Measurements from ENCODE around the gene YPEL4.

Gene YPEL4

DNA sequence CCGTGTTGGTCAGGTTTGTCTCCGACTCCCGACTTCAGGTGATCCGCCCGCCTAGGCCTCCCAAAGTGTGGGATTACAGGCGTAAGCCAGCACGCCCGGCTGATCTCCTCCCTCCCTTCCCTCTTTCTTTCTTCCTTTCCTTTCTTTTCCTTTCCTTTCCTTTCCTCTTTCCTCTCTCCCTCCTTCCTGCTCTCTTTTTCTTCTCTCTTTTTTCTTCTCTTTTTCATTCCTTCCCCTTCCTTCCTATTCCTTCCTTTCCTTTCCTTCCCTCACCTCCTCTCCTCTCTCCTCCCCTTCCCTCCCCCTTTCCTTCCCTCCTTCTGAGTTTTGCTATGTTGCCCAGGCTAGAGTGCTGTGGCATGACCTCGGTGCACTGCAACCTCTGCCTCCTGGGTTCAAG lies 14.3 kb upstream of the YPEL4 start:
- CTCF ChIA-PET: interaction anchor here (0.7 kb wide), 1 partner anchor 9 kb away, joined by 4 read pairs; no protein-coding TSS in a partner anchor
- POLR2A ChIA-PET: no interaction called here
- no peak for TF ChIP-seq TARDBP (IDR thresholded peaks at IDR 0.05)
- no peak for TF ChIP-seq LEF1 (IDR thresholded peaks at IDR 0.05; ENCODE audit: borderline replicate concordance)
- TF ChIP-seq SUZ12 (IDR thresholded peaks at IDR 0.05): no peak
- no peak for TF ChIP-seq BHLHE40 (IDR thresholded peaks at IDR 0.05; ENCODE audit: borderline replicate concordance)
- TF ChIP-seq NFRKB (IDR thresholded peaks at IDR 0.05): no peak
- TF ChIP-seq HDGF (IDR thresholded peaks at IDR 0.05; ENCODE audit: borderline replicate concordance): no peak
- no peak for TF ChIP-seq L3MBTL2 (conservative IDR thresholded peaks at IDR 0.05)
- TF ChIP-seq FOXA1 (IDR thresholded peaks at IDR 0.05): no peak
- no peak for DNase-seq (ENCODE audit: extremely low spot score)

DNA sequence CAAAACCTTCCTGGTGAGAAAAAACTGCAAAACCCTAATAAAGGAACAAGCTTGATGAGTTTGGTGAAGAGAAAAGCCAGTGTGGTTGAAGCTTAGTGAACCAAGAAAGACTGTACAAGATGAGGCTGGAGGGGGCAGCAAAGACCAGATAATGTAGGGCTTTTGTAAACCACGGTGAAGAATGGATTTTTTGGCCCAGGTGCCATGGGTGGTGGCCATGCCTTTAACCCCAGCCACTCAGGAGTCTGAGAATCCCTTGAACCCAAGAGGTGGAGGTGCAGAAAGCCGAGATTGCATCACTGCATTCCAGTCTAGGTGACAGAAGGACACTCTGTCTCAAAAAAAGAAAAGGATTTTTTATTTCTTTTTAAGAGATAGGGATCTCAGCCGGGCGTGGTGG lies 13.2 kb upstream of the YPEL4 start:
- POLR2A ChIA-PET: interaction anchor here (1.2 kb wide), 1 partner anchor 49 kb away, joined by 4 read pairs; the partner anchor contains the start of genes MED19 and TMX2
- no peak for DNase-seq (ENCODE audit: extremely low spot score)
- TF ChIP-seq LEF1 (IDR thresholded peaks at IDR 0.05; ENCODE audit: borderline replicate concordance): no peak
- TF ChIP-seq FOXM1 (IDR thresholded peaks at IDR 0.05; ENCODE audit: borderline replicate concordance): no peak
- no peak for TF ChIP-seq BHLHE40 (IDR thresholded peaks at IDR 0.05; ENCODE audit: borderline replicate concordance)
- no peak for TF ChIP-seq ZNF384 (IDR thresholded peaks at IDR 0.05)
- TF ChIP-seq, protein P1, sequence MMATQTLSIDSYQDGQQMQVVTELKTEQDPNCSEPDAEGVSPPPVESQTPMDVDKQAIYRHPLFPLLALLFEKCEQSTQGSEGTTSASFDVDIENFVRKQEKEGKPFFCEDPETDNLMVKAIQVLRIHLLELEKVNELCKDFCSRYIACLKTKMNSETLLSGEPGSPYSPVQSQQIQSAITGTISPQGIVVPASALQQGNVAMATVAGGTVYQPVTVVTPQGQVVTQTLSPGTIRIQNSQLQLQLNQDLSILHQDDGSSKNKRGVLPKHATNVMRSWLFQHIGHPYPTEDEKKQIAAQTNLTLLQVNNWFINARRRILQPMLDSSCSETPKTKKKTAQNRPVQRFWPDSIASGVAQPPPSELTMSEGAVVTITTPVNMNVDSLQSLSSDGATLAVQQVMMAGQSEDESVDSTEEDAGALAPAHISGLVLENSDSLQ (IDR thresholded peaks at IDR 0.05): no peak
- TF ChIP-seq NFRKB (IDR thresholded peaks at IDR 0.05): no peak
- TF ChIP-seq TARDBP (IDR thresholded peaks at IDR 0.05): no peak
- TF ChIP-seq FOXK2 (IDR thresholded peaks at IDR 0.05): no peak
- CTCF ChIA-PET: no interaction called here

DNA sequence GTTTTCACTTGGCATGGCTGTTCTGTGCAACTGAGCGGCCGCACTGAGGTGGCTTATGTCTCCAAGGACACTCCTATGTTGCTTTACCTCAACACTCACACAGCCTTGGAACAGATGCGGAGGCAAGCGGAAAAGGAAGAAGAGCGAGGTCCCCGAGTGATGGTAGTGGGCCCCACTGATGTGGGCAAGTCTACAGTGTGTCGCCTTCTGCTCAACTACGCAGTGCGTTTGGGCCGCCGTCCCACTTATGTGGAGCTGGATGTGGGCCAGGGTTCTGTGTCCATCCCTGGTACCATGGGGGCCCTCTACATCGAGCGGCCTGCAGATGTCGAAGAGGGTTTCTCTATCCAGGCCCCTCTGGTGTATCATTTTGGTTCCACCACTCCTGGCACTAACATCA lies 10.0 kb upstream of the YPEL4 start:
- DNase-seq (ENCODE audit: extremely low spot score): no peak
- ChIA-PET POLR2A (no interaction called here), CTCF (no interaction called here)
- no peak for TF ChIP-seq NFRKB (IDR thresholded peaks at IDR 0.05)
- no peak for TF ChIP-seq FOXK2 (IDR thresholded peaks at IDR 0.05)
- TF ChIP-seq FOXA1 (IDR thresholded peaks at IDR 0.05): no peak
- no peak for TF ChIP-seq HDGF (IDR thresholded peaks at IDR 0.05; ENCODE audit: borderline replicate concordance)
- no peak for TF ChIP-seq SP1 (IDR thresholded peaks at IDR 0.05)
- TF ChIP-seq ARNT (IDR thresholded peaks at IDR 0.05): no peak
- no peak for TF ChIP-seq ZNF384 (IDR thresholded peaks at IDR 0.05)
- no peak for TF ChIP-seq FOXM1 (IDR thresholded peaks at IDR 0.05; ENCODE audit: borderline replicate concordance)
- TF ChIP-seq SUZ12 (IDR thresholded peaks at IDR 0.05): no peak
- no peak for TF ChIP-seq LEF1 (IDR thresholded peaks at IDR 0.05; ENCODE audit: borderline replicate concordance)
- no peak for TF ChIP-seq ELF4 (IDR thresholded peaks at IDR 0.05)
- TF ChIP-seq BHLHE40 (IDR thresholded peaks at IDR 0.05; ENCODE audit: borderline replicate concordance): no peak
- no peak for TF ChIP-seq TARDBP (IDR thresholded peaks at IDR 0.05)
- TF ChIP-seq, protein P1 (IDR thresholded peaks at IDR 0.05): no peak
- no peak for TF ChIP-seq CTBP1 (IDR thresholded peaks at IDR 0.05; ENCODE audit: borderline replicate concordance)
- no peak for TF ChIP-seq L3MBTL2 (conservative IDR thresholded peaks at IDR 0.05)

DNA sequence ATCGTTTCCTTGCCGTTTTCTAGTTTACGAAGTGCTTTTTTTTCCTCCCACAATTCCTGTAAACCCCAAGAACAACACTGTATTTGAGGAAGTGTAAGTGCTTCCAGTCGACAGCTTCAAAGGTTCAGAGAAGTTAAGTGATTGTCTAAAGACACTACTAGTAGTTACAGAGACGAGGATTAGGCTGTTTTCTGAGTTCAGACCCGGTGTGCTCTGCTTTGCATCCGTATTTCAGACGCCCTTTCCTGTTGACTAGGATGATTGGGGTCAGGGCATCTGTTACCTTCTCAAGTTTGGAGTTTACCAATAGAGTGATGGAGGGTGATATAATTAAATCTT lies 8.3 kb upstream of the YPEL4 start:
- DNase-seq (ENCODE audit: extremely low spot score): no peak
- TF ChIP-seq ZNF384 (IDR thresholded peaks at IDR 0.05) (no peak), SP1 (IDR thresholded peaks at IDR 0.05) (no peak), FOXM1 (IDR thresholded peaks at IDR 0.05; ENCODE audit: borderline replicate concordance) (no peak), FOXA1 (IDR thresholded peaks at IDR 0.05) (no peak), LEF1 (IDR thresholded peaks at IDR 0.05; ENCODE audit: borderline replicate concordance) (no peak), NFRKB (IDR thresholded peaks at IDR 0.05) (no peak), SUZ12 (IDR thresholded peaks at IDR 0.05) (no peak), FOXK2 (IDR thresholded peaks at IDR 0.05) (no peak), TARDBP (IDR thresholded peaks at IDR 0.05) (no peak)
- TF ChIP-seq, protein P1 (IDR thresholded peaks at IDR 0.05): no peak
- ChIA-PET CTCF (no interaction called here), POLR2A (interaction anchor here (0.7 to 1.3 kb wide), 2 partner anchors 18 to 84 kb away, joined by 3 read pairs; partner anchors contain the start of gene SELENOH)

DNA sequence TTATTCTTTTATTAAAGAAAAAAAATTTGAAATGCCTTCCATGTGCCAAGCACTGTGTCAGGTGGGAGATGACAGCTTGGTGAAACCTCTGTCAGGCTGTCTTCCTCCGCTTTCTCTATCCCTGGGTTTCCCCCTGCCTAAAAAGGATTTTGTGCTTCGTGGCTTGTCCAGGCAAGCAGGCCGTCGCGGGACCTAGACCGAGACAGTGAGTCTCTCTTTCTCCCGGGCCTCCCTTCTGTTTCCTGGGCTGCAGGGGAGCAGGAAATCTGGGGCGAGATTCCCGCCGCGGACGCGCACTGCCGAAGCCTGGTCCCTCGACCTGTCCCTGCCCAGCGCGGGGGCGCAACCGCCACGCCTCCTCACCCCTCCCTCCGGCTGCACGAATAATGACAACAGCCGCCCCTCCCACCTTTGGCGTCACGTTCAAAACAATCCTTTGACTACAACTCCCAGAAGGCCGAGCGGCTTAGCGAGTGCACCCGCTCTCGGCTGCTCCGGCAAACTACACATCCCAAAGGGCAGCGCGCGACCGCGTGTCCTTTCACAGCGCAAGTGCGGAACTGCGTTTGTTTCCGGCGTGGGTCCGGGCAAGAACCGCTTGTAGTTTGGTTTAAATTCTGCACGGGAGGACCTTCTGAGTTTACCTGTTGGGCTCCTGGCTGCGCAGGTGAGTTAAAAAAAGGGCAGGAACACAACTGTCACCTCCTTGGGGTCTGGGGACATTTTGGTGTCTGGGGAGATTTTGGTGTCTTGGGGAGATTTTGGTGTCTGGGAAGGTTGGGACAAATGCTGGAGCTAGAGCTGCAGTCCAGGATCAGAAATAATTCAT lies 7.7 kb upstream of the YPEL4 start, which contains the start of gene CLP1:
CLP1 (plus strand) TSS at position 569 of the 829 bp plus-strand sequence. CDS start 1,715 bp downstream, outside the sequence.
- TF ChIP-seq FOXK2 (IDR thresholded peaks at IDR 0.05) (peak; percentile 90), ELF4 (IDR thresholded peaks at IDR 0.05) (peak; percentile 62), L3MBTL2 (conservative IDR thresholded peaks at IDR 0.05) (peak; percentile 66), BHLHE40 (IDR thresholded peaks at IDR 0.05; ENCODE audit: borderline replicate concordance) (no peak), SUZ12 (IDR thresholded peaks at IDR 0.05) (no peak)
- ChIA-PET POLR2A (interaction anchor here (0.7 to 1.3 kb wide), 2 partner anchors 17 to 84 kb away, joined by 3 read pairs; partner anchors contain the start of gene SELENOH), CTCF (interaction anchor here (1.3 kb wide), 1 partner anchor 16 kb away, joined by 7 read pairs; no protein-coding TSS in a partner anchor)

GRCh38 chr11:57656885-57657193 lies 7.1 kb upstream of the YPEL4 start:
- POLR2A ChIA-PET: interaction anchor here (1.3 kb wide), 1 partner anchor 16 kb away, joined by 3 read pairs; no protein-coding TSS in a partner anchor
- CTCF ChIA-PET: interaction anchor here (1.2 to 1.3 kb wide), 2 partner anchors 13 to 15 kb away, joined by 5 to 7 read pairs; no protein-coding TSS in a partner anchor
- TF ChIP-seq, protein P1 (IDR thresholded peaks at IDR 0.05): peak; percentile 50
- no peak for TF ChIP-seq SUZ12 (IDR thresholded peaks at IDR 0.05)
- DNase-seq (ENCODE audit: extremely low spot score): no peak

More for the DNA sequence above, 7.7 kb upstream of the YPEL4 start, which contains the start of gene CLP1:
- DNase-seq (ENCODE audit: extremely low spot score): peak; percentile 93

Data from HEK293T (cell line).